Activated T-cell treated with anti-CD3 and anti-CD28 coated beads, Interleukin-2, amount 50 U/mL, for 48 hours (primary cell): ENCODE data around the gene PCDHGA5.
"Not testable (repeated sequence)": the region's sequence is repeated elsewhere in the genome, so short reads cannot be mapped to it uniquely, and the experiment has no call there.

ENCODE experiments used
- DNase-seq, 2 experiments: peaks; one replicate each; pipeline ENCODE4 v3.0.0-alpha.2; 2020

Gene PCDHGA5

GRCh38 chr5:141354900-141355469, 9.0 kb upstream of the PCDHGA5 start, which contains the start of gene PCDHGA4:
PCDHGA4 (plus strand) TSS chr5:141355021; CDS start chr5:141355108, 87 bp downstream.
- DNase-seq: no peak

GRCh38 chr5:141355641-141356040, 8.3 kb upstream of the PCDHGA5 start:
- no peak for DNase-seq

- no peak for DNase-seq
These were observed 7.8 kb upstream of the PCDHGA5 start for GRCh38 chr5:141356133-141356532.

- DNase-seq: no peak
These were observed 7.0 kb upstream of the PCDHGA5 start for GRCh38 chr5:141356950-141357349.

GRCh38 chr5:141359790-141360426, 4.1 kb upstream of the PCDHGA5 start, which contains the start of gene PCDHGB2:
PCDHGB2 (plus strand) TSS chr5:141359994; CDS start chr5:141360136, 142 bp downstream.
- DNase-seq: no peak

- no peak for DNase-seq
These were observed 3.3 kb upstream of the PCDHGA5 start for GRCh38 chr5:141360685-141361084.

GRCh38 chr5:141362719-141363118, 1.2 kb upstream of the PCDHGA5 start:
- no peak for DNase-seq

GRCh38 chr5:141366016-141366896, 2.3 kb downstream of the PCDHGA5 start:
- DNase-seq: no peak

GRCh38 chr5:141369994-141370848, 6.3 kb downstream of the PCDHGA5 start, which contains the start of gene PCDHGB3:
PCDHGB3 (plus strand) TSS chr5:141370242; CDS start chr5:141370395, 153 bp downstream.
- no peak for DNase-seq

GRCh38 chr5:141371572-141372475, 7.9 kb downstream of the PCDHGA5 start:
- no peak for DNase-seq

GRCh38 chr5:141373673-141374317, 9.8 kb downstream of the PCDHGA5 start, which contains the start of gene PCDHGA6:
PCDHGA6 (plus strand) TSS chr5:141373891; CDS start chr5:141374084, 193 bp downstream.
- no peak for DNase-seq

GRCh38 chr5:141374627-141375026, 10.7 kb downstream of the PCDHGA5 start:
- no peak for DNase-seq

- DNase-seq: not testable (repeated sequence)
These were observed 11.6 kb downstream of the PCDHGA5 start for GRCh38 chr5:141375444-141376155.

GRCh38 chr5:141382469-141383294, 18.7 kb downstream of the PCDHGA5 start, which contains the start of gene PCDHGA7:
PCDHGA7 (plus strand) TSS chr5:141382742; CDS start chr5:141382900, 158 bp downstream.
- DNase-seq: no peak

- no peak for DNase-seq
These were observed 19.4 kb downstream of the PCDHGA5 start for GRCh38 chr5:141383345-141383744.

- DNase-seq: no peak
These were observed 20.7 kb downstream of the PCDHGA5 start for GRCh38 chr5:141384471-141385267.

- DNase-seq: not testable (repeated sequence)
These were observed 23.8 kb downstream of the PCDHGA5 start, which contains the start of gene PCDHGB4 for GRCh38 chr5:141387557-141388311. PCDHGB4 (plus strand) TSS chr5:141387698; CDS start chr5:141387885, 187 bp downstream.
